OCI-LY7 (cell line): Measurements from ENCODE around the gene CYFIP1. TPM values are rescaled to one million over a fixed set of nuclear protein-coding genes. Genes with fewer than 3 reads are reported as not detected.

Experiments
- BruUV-seq: library from RNA; stranded (reverse); fragments of 400-500 nt; replicated peaks from 2 replicates; lab custom pipeline; 2021; lab: Mats Ljungman, UMichigan
- CTCF ChIA-PET: fragments of 300-600 bp; sonication (Branson Sonifier 250); formaldehyde crosslinking; loops from one replicate; lab custom pipeline; 2022; ENCODE audit warnings: antibody characterized with exemption; ENCODE audit not compliant: unreplicated experiment; lab: Charles Lee
- POLR2A ChIA-PET: fragments of 300-600 bp; sonication (Branson Sonifier 250); formaldehyde crosslinking; loops from one replicate; lab custom pipeline; 2022; ENCODE audit warnings: antibody characterized with exemption; lab: Charles Lee
- DNase-seq: peaks from one replicate; pipeline ENCODE4 v3.0.0-alpha.2; 2015; ENCODE audit warnings: low spot score
- H2AFZ ChIP-seq: fragments of 200-600 bp; sonication (generic), shearing (Covaris generic); 2 replicates; pipeline ENCODE4 v1.6.1; 2014; ENCODE audit warnings: mild to moderate bottlenecking, antibody characterized with exemption, low read length, moderate library complexity
- H3K27ac ChIP-seq: fragments of 200-600 bp; sonication (generic); 2 replicates; pipeline ENCODE4 v1.5.1; 2014; ENCODE audit warnings: mixed run types, low read depth, mild to moderate bottlenecking, moderate library complexity, low read length, inconsistent platforms; ENCODE audit not compliant: poor library complexity, severe bottlenecking
- H3K36me3 ChIP-seq: fragments of 200-600 bp; sonication (generic); 2 replicates; pipeline ENCODE4 v1.6.1; 2014; ENCODE audit warnings: mild to moderate bottlenecking, antibody characterized with exemption, low read length, moderate library complexity, mixed read lengths; ENCODE audit not compliant: insufficient read depth
- H3K4me1 ChIP-seq: fragments of 200-600 bp; sonication (generic); 2 replicates; pipeline ENCODE4 v1.5.1; 2014; ENCODE audit warnings: mild to moderate bottlenecking, low read length; ENCODE audit not compliant: insufficient read depth, poor library complexity, severe bottlenecking
- H3K4me2 ChIP-seq: fragments of 200-600 bp; sonication (generic); 2 replicates; pipeline ENCODE4 v1.6.1; 2014; ENCODE audit warnings: mild to moderate bottlenecking, low read length
- H3K4me3 ChIP-seq: fragments of 200-600 bp; sonication (generic); 2 replicates; pipeline ENCODE4 v1.5.1; 2014; ENCODE audit warnings: mild to moderate bottlenecking, low read depth, low read length; ENCODE audit not compliant: poor library complexity, severe bottlenecking
- H3K79me2 ChIP-seq: fragments of 200-600 bp; sonication (generic); 2 replicates; pipeline ENCODE4 v1.6.1; 2016; ENCODE audit warnings: low read depth, mild to moderate bottlenecking, low read length, moderate library complexity, mixed read lengths; ENCODE audit not compliant: insufficient read depth
- H3K9me2 ChIP-seq: fragments of 200-600 bp; sonication (generic); 2 replicates; pipeline ENCODE4 v1.6.1; 2016; ENCODE audit warnings: mild to moderate bottlenecking, low read length, mixed read lengths; ENCODE audit not compliant: insufficient read depth
- H3K9me3 ChIP-seq: fragments of 200-600 bp; sonication (generic); 2 replicates; pipeline ENCODE4 v1.6.1; 2014; ENCODE audit warnings: mild to moderate bottlenecking, mixed run types, low read length, mixed read lengths
- H4K20me1 ChIP-seq: fragments of 200-600 bp; sonication (generic); 2 replicates; pipeline ENCODE4 v1.6.1; 2014; ENCODE audit warnings: mild to moderate bottlenecking, antibody characterized with exemption, low read length, moderate library complexity, mixed read lengths; ENCODE audit not compliant: insufficient read depth
- CTCF ChIP-seq: fragments of 200-600 bp; sonication (generic); conservative IDR thresholded peaks from 2 replicates; pipeline ENCODE4 v1.5.1; 2014; ENCODE audit warnings: mild to moderate bottlenecking, antibody characterized with exemption, low read length, moderate library complexity, mixed read lengths
- EZH2phosphoT487 ChIP-seq: fragments of 200-600 bp; sonication (generic); IDR thresholded peaks from 2 replicates; pipeline ENCODE4 v1.6.1; 2018; ENCODE audit warnings: low read depth, borderline replicate concordance, mild to moderate bottlenecking, mixed run types, antibody characterized with exemption, low read length, moderate library complexity, mixed read lengths
- intact Hi-C: fragments of 100-400 bp; cut with micrococcal nuclease; formaldehyde crosslinking; loops from one replicate; pipeline ENCODE4 v1.10.0; 2022; ENCODE audit not compliant: unreplicated experiment
- total RNA-seq, 2 experiments: library from RNA; depleted of rRNA in 1 of 2; stranded (reverse); fragments of >200 nt in 1 of 2; shearing (Covaris generic) in 1 of 2; gene quantifications; 2 replicates each; pipeline ENCODE4 v1.2.3, GENCODE V29; 2014 to 2022

CYFIP1 gene
- total RNA-seq, 2 experiments from 2014 or later: 0.98 to 1.3 TPM

- CTCF ChIA-PET: no interaction called here
- no peaks in the 10 kb centered on the region for H3K9me2 ChIP-seq
- BruUV-seq: no TSS peak
- intact Hi-C loops: no loop called here
- H3K4me3 ChIP-seq: no peak overlapping the region
- no peaks in the 10 kb centered on the region for H3K79me2 ChIP-seq
- H3K9me3 ChIP-seq: no peaks in the 10 kb centered on the region
- TF ChIP-seq EZH2phosphoT487 (no peak), CTCF (no peak)
- POLR2A ChIA-PET: no interaction called here
- H3K27ac ChIP-seq: no peak overlapping the region
- no peaks in the 10 kb centered on the region for H4K20me1 ChIP-seq
- H3K36me3 ChIP-seq: no peaks in the 10 kb centered on the region
- no peak overlapping the region for H2AFZ ChIP-seq
- DNase-seq: no peak
- no peaks in the 10 kb centered on the region for H3K4me1 ChIP-seq
- no peak overlapping the region for H3K4me2 ChIP-seq
Measured at GRCh38 chr15:22903961-22904534, 76.1 kb downstream of the CYFIP1 start.

- DNase-seq: peak; percentile 11
- intact Hi-C loops: no loop called here
- no peaks in the 10 kb centered on the region for H3K4me1 ChIP-seq
- H3K4me3 ChIP-seq: no peak overlapping the region
- H4K20me1 ChIP-seq: no peaks in the 10 kb centered on the region
- BruUV-seq: no TSS peak
- no peak overlapping the region for H3K27ac ChIP-seq
- ChIA-PET CTCF (no interaction called here), POLR2A (no interaction called here)
- no peaks in the 10 kb centered on the region for H3K36me3 ChIP-seq
- H3K4me2 ChIP-seq: no peak overlapping the region
- no peaks in the 10 kb centered on the region for H3K9me2 ChIP-seq
- no peak overlapping the region for H2AFZ ChIP-seq
- no peaks in the 10 kb centered on the region for H3K79me2 ChIP-seq
- TF ChIP-seq EZH2phosphoT487 (no peak), CTCF (no peak)
- no peaks in the 10 kb centered on the region for H3K9me3 ChIP-seq
Measured at GRCh38 chr15:22903427-22903826, 76.7 kb downstream of the CYFIP1 start.

GRCh38 chr15:22902981-22903380 is 77.2 kb downstream of the CYFIP1 start:
- Histone ChIP-seq H3K4me1 (no peaks in the 10 kb centered on the region), H3K9me3 (no peaks in the 10 kb centered on the region), H4K20me1 (no peaks in the 10 kb centered on the region), H3K79me2 (no peaks in the 10 kb centered on the region), H3K4me2 (no peak overlapping the region), H3K9me2 (no peaks in the 10 kb centered on the region), H2AFZ (no peak overlapping the region), H3K36me3 (no peaks in the 10 kb centered on the region), H3K4me3 (no peak overlapping the region), H3K27ac (no peak overlapping the region)
- TF ChIP-seq CTCF (no peak), EZH2phosphoT487 (no peak)
- intact Hi-C loops: no loop called here
- no peak for DNase-seq
- ChIA-PET CTCF (no interaction called here), POLR2A (no interaction called here)
- BruUV-seq: no TSS peak
